Upper lobe of left lung (tissue), 6 donors: ENCODE data around the gene TMCO4. TPM values are rescaled to one million over a fixed set of nuclear protein-coding genes. Genes with fewer than 3 reads are reported as not detected.

Experiments
- ATAC-seq, 2 donors: fragments of 200-7000 bp; cut with Tn5 transposase; one replicate each; pipeline ENCODE4 v1.9.1; 2022; ENCODE audit warnings: mild to moderate bottlenecking in 2 of 2, moderate library complexity in 2 of 2; ENCODE audit not compliant: low FRiP score in 2 of 2
- DNase-seq, 2 donors: peaks; one replicate each; pipeline ENCODE4 v3.0.0-alpha.2; 2019 to 2020
- H3K27ac ChIP-seq, 4 donors: fragments of 200-600 bp; sonication (generic); one replicate each; pipeline ENCODE4 v1.5.1; 2016 to 2019
- H3K27me3 ChIP-seq, 4 donors: fragments of 200-600 bp; sonication (generic); one replicate each; pipeline ENCODE4 v1.5.1; 2017 to 2019
- H3K36me3 ChIP-seq, 4 donors: fragments of 200-600 bp; sonication (generic); one replicate each; pipeline ENCODE4 v1.5.1; 2016 to 2019
- H3K4me1 ChIP-seq, 4 donors: fragments of 200-600 bp; sonication (generic); one replicate each; pipeline ENCODE4 v1.5.1; 2018 to 2019
- H3K4me3 ChIP-seq, 4 donors: fragments of 200-600 bp; sonication (generic); one replicate each; pipeline ENCODE4 v1.5.1; 2017 to 2019; ENCODE audit warnings: mild to moderate bottlenecking in 2 of 4, moderate library complexity in 1 of 4
- H3K9me3 ChIP-seq, 4 donors: fragments of 200-600 bp; sonication (generic); one replicate each; pipeline ENCODE4 v1.5.1; 2018 to 2019
- CTCF ChIP-seq, 6 experiments: fragments of 450-650 bp in 4 of 6; fragments of 200-600 bp in 2 of 6; sonication (generic) in 2 of 6; IDR thresholded peaks; one replicate each; pipeline ENCODE4 v1.5.1; 2016 to 2019; ENCODE audit warnings: antibody characterized with exemption in 6 of 6
- EP300 ChIP-seq, 4 donors: sonication (generic); formaldehyde crosslinking; IDR thresholded peaks; one replicate each; pipeline ENCODE4 v1.5.1; 2017; ENCODE audit warnings: antibody characterized with exemption in 4 of 4, control low read depth in 2 of 4
- POLR2A ChIP-seq, 4 donors: fragments of 450-650 bp; IDR thresholded peaks; one replicate each; pipeline ENCODE4 v1.5.1; 2016 to 2017; ENCODE audit warnings: antibody characterized with exemption in 4 of 4, mild to moderate bottlenecking in 2 of 4
- POLR2AphosphoS5 ChIP-seq, 2 donors: sonication (generic); formaldehyde crosslinking; IDR thresholded peaks; one replicate each; pipeline ENCODE4 v1.5.1; 2017; ENCODE audit warnings: antibody characterized with exemption in 2 of 2
- WGBS, 2 donors: methylation state at CpG; one replicate each; pipeline ENCODE4 v1.1.5; 2017 to 2018; 5-methylcytosine and 5-hydroxymethylcytosine counted together
- total RNA-seq, 6 donors: library from RNA; depleted of rRNA in 4 of 6; stranded (reverse); fragments of >200 nt in 4 of 6; gene quantifications; one replicate each; pipeline versions ENCODE4 v1.1.0 to v1.2.1, GENCODE V29; 2016 to 2021
- donor health status: DM: no; HTN: no; CAD: no; lungs with moderate emphysema.
- donor health status: DM: no; HTN: yes; CAD: no; lungs with severe emphysema.

The TMCO4 gene
- total RNA-seq, 6 donors from 2014 or later: 19.1 to 46.1 (median 24.9) TPM

GRCh38 chr1:19708567-19709110 lies 91.1 kb downstream of the TMCO4 start:
- Histone ChIP-seq H3K4me1 (peaks cover 0 to 4% (median 1%) of the 10 kb centered on the region in 4 donors), H3K9me3 (no peaks in the 10 kb centered on the region), H3K27me3 (no peaks in the 10 kb centered on the region), H3K4me3 (no peak overlapping the region), H3K27ac (no peak overlapping the region), H3K36me3 (peaks cover 0 to 10% (median 3%) of the 10 kb centered on the region in 4 donors)
- TF ChIP-seq POLR2A (IDR thresholded peaks at IDR 0.05) (no peak), EP300 (IDR thresholded peaks at IDR 0.05) (no peak), POLR2AphosphoS5 (IDR thresholded peaks at IDR 0.05) (no peak), CTCF (IDR thresholded peaks at IDR 0.05) (no peak)
- ATAC-seq: no peak
- no peak for DNase-seq
- 82 to 88% methylated on average over 8 of the region's 8 CpGs for WGBS, 2 donors

DNA sequence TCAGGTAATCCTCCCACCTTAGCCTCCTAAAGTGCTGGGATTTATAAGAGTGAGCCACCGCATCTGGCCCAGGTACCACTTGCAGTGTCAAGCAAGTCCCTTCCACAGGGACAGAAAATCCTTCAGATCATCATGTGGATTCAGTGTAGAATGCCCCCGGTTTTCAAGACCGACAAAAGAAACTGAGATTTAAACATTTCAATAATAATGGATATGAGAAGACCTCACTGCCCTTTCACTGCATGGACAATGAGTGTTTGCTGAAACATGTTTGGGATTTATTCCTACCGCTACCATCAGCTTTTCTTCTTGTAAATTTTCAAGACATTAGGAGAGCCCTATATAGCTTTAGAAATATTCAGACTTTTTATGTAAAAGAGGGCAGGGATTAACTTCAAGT lies 93.6 kb downstream of the TMCO4 start:
- 91 to 93% methylated on average over 4 of the region's 4 CpGs for WGBS, 2 donors
- Histone ChIP-seq H3K36me3 (peaks cover 0 to 5% (median 1%) of the 10 kb centered on the region in 4 donors), H3K4me1 (peaks cover 0 to 4% (median 1%) of the 10 kb centered on the region in 4 donors), H3K27ac (no peak overlapping the region), H3K4me3 (no peak overlapping the region), H3K9me3 (no peaks in the 10 kb centered on the region), H3K27me3 (no peaks in the 10 kb centered on the region)
- ATAC-seq (no peak), DNase-seq (no peak)
- TF ChIP-seq CTCF (IDR thresholded peaks at IDR 0.05) (no peak), EP300 (IDR thresholded peaks at IDR 0.05) (no peak), POLR2A (IDR thresholded peaks at IDR 0.05) (no peak), POLR2AphosphoS5 (IDR thresholded peaks at IDR 0.05) (no peak)

DNA sequence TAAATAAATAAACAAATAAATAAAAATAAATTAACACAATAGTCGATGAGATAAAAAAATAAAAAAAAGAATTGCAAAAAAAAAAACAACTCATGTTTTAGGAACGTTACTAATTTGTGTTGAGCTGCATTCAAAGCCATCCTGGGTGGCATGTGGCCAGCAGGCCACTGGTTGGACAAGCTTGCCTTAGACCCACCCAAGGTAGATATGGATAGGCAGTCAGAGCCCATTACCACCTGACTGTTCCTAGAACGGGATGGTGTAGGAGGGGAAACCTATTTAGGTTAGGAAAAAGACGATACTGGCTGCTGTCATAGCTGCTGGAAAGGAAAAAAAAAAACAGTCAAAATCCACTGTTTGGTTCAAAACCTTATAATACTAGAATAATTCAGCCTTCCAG lies 94.3 kb downstream of the TMCO4 start:
- 87% methylated on average over 4 of the region's 4 CpGs for WGBS, 2 donors
- Histone ChIP-seq H3K36me3 (peaks cover 0 to 9% (median 3%) of the 10 kb centered on the region in 4 donors), H3K27me3 (no peaks in the 10 kb centered on the region), H3K27ac (no peak overlapping the region), H3K4me3 (no peak overlapping the region), H3K4me1 (peaks cover 0 to 4% (median 1%) of the 10 kb centered on the region in 4 donors), H3K9me3 (no peaks in the 10 kb centered on the region)
- ATAC-seq: no peak
- DNase-seq: no peak
- TF ChIP-seq POLR2AphosphoS5 (IDR thresholded peaks at IDR 0.05): no peak
- TF ChIP-seq CTCF (IDR thresholded peaks at IDR 0.05): no peak
- no peak for TF ChIP-seq EP300 (IDR thresholded peaks at IDR 0.05)
- no peak for TF ChIP-seq POLR2A (IDR thresholded peaks at IDR 0.05)

DNA sequence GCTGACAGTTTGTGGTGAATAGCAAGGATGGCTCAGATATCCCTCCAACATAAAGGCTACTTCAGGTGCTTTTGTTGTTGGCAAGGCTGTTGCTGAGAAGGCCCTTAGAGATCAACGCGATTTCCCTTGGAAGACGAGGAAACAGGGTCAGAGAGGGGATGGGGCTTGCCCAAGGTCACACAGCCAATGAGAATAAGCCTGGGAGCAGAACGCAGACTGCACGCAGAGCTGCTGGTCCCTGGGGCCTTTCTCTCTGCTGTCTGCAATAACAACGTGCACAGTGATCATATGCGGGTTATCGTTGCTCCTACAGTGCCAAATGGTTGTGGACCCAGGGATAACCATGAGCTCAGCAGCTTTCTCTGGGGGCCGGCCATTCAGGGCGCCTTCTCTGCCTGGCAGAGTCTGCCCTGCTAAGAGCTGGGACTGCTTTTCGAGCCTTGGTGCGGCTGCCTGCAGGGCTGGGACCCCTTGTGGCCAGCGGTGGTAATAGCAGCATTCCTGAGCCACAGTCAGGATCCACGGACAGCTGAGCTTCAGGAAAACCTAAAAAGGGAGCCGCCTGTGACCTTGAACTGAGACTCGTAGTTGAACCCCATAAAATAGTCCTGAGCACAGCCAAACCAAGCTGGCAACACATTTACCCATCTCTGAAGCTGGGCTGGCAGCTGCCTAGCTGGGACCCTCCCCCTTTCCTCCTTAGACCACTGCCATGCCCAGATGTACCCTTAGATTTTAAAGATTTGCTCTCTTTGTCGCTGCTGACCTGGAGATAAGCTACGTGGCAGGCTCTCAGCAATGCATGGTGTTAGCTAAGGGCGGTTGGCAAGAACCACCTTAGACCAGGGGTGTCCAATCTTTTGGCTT lies 95.2 kb downstream of the TMCO4 start:
- DNase-seq: peak; percentile 48 to 55
- Histone ChIP-seq H3K4me3 (no peak overlapping the region), H3K4me1 (peaks cover 0 to 4% (median 1%) of the 10 kb centered on the region in 4 donors), H3K36me3 (peaks cover 0 to 14% (median 8%) of the 10 kb centered on the region in 4 donors), H3K9me3 (no peaks in the 10 kb centered on the region), H3K27me3 (no peaks in the 10 kb centered on the region), H3K27ac (no peak overlapping the region)
- WGBS, 2 donors: 31 to 43% methylated on average over 17 to 18 of the region's 19 CpGs
- peak; percentile 84 to 91 for ATAC-seq
- TF ChIP-seq POLR2AphosphoS5 (IDR thresholded peaks at IDR 0.05) (no peak), POLR2A (IDR thresholded peaks at IDR 0.05) (no peak), CTCF (IDR thresholded peaks at IDR 0.05) (peak; percentile 79 to 88 (median 83)), EP300 (IDR thresholded peaks at IDR 0.05) (no peak)
